GM12872 (cell line): Measurements from ENCODE around the gene ALCAM.

Source experiments
- TF ChIP-seq, protein P1 (sequence below): IDR thresholded peaks from 3 replicates; pipeline ENCODE4 v1.5.1; 2011; ENCODE audit warnings: low read depth, mild to moderate bottlenecking, low read length, moderate library complexity; ENCODE audit not compliant: insufficient read depth

The ALCAM gene

GRCh38 chr3:105424412-105425152 is 57.9 kb downstream of the ALCAM start:
- TF ChIP-seq, protein P1, sequence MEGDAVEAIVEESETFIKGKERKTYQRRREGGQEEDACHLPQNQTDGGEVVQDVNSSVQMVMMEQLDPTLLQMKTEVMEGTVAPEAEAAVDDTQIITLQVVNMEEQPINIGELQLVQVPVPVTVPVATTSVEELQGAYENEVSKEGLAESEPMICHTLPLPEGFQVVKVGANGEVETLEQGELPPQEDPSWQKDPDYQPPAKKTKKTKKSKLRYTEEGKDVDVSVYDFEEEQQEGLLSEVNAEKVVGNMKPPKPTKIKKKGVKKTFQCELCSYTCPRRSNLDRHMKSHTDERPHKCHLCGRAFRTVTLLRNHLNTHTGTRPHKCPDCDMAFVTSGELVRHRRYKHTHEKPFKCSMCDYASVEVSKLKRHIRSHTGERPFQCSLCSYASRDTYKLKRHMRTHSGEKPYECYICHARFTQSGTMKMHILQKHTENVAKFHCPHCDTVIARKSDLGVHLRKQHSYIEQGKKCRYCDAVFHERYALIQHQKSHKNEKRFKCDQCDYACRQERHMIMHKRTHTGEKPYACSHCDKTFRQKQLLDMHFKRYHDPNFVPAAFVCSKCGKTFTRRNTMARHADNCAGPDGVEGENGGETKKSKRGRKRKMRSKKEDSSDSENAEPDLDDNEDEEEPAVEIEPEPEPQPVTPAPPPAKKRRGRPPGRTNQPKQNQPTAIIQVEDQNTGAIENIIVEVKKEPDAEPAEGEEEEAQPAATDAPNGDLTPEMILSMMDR, result no peak

- TF ChIP-seq, protein P1, result no peak
Measured at GRCh38 chr3:105425153-105425502, 58.4 kb downstream of the ALCAM start.

DNA sequence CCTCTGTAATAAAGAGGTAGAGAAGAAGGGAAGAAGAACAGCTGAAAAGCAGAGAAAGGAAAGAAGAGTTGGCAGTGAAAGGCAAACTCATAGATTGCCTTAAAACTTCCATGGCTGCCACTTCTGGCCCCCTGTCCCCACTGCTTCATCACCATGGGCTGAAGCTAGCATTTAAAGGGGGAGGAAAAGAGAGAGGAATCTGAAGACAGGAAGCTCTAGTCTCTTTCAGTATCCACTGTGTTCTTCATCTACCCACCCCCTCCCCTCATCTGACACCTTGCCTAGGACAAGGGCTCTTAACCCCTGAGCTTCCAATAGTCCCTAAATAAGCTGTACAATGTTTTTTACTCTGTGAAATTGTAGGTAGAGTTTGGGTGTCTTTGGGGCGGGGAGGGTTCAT is 60.6 kb downstream of the ALCAM start:
- TF ChIP-seq, protein P1, result no peak

GRCh38 chr3:105429034-105429762 is 62.5 kb downstream of the ALCAM start:
- TF ChIP-seq, protein P1, result no peak

DNA sequence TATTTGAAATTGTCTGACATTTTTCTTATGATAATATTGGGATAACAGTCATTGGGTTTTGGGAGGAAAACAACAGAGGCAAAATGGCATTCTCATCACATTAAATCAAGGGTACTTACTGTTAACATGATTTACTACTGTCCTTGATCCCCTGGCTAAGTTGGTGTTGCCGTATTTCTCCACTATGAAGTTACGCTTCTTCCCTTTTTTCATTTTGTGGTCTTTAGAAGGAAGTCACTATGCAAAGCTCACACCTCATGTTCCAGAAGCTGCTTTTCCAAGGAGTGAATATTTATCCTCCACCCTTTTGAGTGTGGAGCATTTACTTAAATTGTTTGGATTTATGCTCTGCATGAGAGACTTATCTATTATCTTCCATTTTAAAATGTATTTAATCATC is 63.7 kb downstream of the ALCAM start:
- TF ChIP-seq, protein P1, result no peak

- TF ChIP-seq, protein P1, result no peak
Measured at GRCh38 chr3:105431200-105431599, 64.5 kb downstream of the ALCAM start.

DNA sequence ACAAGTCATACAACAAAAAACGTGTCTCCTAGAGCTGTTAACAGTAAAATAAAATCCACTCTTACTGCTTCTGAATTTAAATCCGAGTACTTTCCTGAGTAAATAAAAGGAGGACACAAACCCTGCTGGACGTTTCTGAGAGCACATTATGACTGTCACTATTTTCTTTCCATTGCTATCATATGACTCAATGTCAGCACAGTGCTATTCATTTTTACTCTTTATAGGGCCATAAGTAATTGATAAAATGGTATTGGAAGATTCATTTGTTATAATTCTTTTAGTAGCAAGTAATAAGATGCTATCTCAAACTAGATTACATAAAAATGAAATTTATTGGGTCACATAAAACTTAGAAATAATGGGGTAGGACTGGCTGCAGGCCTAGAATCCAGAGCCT is 68.6 kb downstream of the ALCAM start:
- TF ChIP-seq, protein P1, result no peak
